GM12891 (cell line): Measurements from ENCODE around the gene SPATA13.

Source experiments
- POLR2A ChIP-seq: IDR thresholded peaks from 2 replicates; pipeline ENCODE4 v1.6.1; 2011; ENCODE audit warnings: low read depth, low read length, control low read depth
- POLR2AphosphoS5 ChIP-seq: IDR thresholded peaks from 2 replicates; pipeline ENCODE4 v1.6.1; 2011; ENCODE audit warnings: low read depth, low read length, control low read depth
- POU2F2 ChIP-seq: IDR thresholded peaks from 2 replicates; pipeline ENCODE4 v1.6.1; 2011; ENCODE audit warnings: low read depth, mild to moderate bottlenecking, control low read depth, low read length, moderate library complexity
- SPI1 ChIP-seq: IDR thresholded peaks from 2 replicates; pipeline ENCODE4 v1.6.1; 2011; ENCODE audit warnings: low read depth, low read length, control low read depth
- TAF1 ChIP-seq: IDR thresholded peaks from 2 replicates; pipeline ENCODE4 v1.6.1; 2011; ENCODE audit warnings: low read depth, low read length, control low read depth

DNA sequence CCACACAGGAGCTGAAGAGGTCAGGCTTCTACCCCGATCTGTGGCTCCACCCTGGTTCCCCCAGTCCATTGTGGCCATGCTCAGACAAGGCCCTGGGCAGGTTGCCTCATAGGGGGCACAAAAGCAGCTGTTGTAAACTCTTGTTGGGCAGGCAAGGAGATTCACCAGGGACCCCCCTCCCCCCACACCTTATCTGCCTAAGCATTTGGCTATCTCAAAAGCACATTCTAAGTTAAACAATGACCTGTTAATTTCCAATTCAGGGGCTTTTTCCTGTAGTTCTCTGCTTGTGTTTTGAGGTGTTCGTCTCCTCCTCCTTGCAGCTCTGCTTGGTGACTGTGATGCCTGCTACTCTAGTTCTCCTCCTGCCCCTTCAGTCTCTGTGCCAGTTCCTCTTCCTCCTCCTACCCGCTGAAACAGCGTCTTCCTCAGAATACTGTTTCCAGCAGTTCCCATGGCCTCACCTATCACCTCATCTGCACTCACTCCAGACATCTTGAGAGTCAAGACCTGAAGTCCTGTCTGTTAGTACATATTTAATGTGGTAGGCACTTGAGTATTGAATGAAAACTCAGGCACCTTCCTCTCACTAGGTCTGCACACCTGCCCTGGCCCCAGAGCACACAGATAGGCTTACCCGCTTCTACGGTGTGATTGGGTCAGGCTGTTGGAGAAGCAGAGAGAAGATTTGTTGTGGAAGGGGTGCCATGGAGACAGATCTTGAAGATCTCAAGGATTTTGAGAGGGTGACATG lies 31.7 kb downstream of the SPATA13 start:
- TF ChIP-seq SPI1 (0 out of 2 replicates have a peak, but pooled peaks have one; percentile 7), POLR2A (no peak), POLR2AphosphoS5 (no peak), TAF1 (no peak), POU2F2 (no peak)
